Keratinocyte (primary cell): ENCODE data around the gene FAM228A.

Source experiments
- CTCF ChIP-seq, 3 experiments: IDR thresholded peaks in 1 of 3; conservative IDR thresholded peaks in 1 of 3; optimal IDR thresholded peaks in 1 of 3; 2 replicates in 2 of 3; 3 replicates in 1 of 3; pipeline versions ENCODE3 to v1.5.1; 2011; ENCODE audit warnings: low read length in 3 of 3, mild to moderate bottlenecking in 3 of 3, moderate library complexity in 2 of 3, control low read depth in 1 of 3, inconsistent platforms in 1 of 3; ENCODE audit not compliant: insufficient read depth in 2 of 3; ENCODE audit errors: extremely low read depth in 1 of 3
- EZH2 ChIP-seq: IDR thresholded peaks from one replicate; pipeline ENCODE4 v1.6.1; 2012; ENCODE audit warnings: inconsistent platforms, mild to moderate bottlenecking, low read length, moderate library complexity

DNA sequence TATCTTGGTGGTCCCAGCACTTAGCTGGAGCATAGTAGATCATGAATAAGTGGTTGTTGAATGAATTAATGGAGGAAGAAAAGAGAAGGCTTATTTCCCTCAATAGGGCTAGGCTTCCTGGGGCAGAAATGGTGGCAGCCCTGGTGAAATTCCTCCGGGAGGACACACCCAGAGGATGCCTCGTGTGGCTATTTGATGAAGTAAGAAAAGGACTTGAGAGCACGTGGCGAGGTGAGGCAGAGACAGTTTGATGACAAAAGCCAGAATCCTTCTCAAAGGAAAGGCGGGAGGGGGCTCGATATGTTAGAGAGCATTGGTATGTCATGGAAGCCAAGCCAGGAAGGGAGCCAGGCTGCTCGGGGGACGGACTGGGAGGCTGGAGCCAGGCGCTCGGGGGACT lies 14.7 kb downstream of the FAM228A start:
- TF ChIP-seq CTCF (optimal IDR thresholded peaks at IDR 0.05 in 1 of 3, IDR thresholded peaks at IDR 0.05 in 1 of 3, conservative IDR thresholded peaks at IDR 0.05 in 1 of 3; ENCODE audit: extremely low read depth in 1 of 3, insufficient read depth in 2 of 3, low read length in 3 of 3): no peak
- no peak for TF ChIP-seq EZH2
